ENCODE data around the gene DIO3. TPM values are rescaled to one million over a fixed set of nuclear protein-coding genes. Genes with fewer than 3 reads are reported as not detected.

The DIO3 gene
- total RNA-seq, 2 donors from 2014 or later, result 24.2 to 60.5 TPM

DNA sequence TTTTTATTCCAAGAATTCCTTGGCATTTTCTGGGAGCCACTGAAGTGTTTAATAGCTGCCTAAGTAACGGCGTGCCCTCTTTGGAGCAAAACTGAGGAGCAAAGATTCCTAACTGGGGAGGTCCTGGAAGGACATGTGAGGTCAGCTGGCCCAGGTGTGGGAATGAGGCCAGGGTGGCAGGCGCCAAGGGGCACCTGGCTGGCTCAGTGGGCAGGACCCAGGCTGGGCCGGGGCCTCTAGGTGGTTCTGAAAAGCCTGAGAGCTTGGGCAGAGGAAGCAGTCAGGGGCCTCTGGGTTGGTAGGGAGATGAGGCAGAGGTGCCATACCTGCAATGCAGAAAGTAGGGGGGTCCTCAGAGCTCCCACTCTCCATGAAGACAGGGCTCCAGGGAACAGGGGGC is 27.1 kb upstream of the DIO3 start:
- Histone ChIP-seq H3K9ac (ENCODE audit: extremely low read depth, low read length, poor library complexity, severe bottlenecking) (no peak overlapping the region), H3K27ac (ENCODE audit: low read depth, low read length) (no peak overlapping the region), H3K27me3 (ENCODE audit: control insufficient read depth, insufficient read depth, low read length, poor library complexity, severe bottlenecking) (no peaks in the 10 kb centered on the region), H3K4me1 (ENCODE audit: control insufficient read depth, insufficient read depth, low read length) (no peaks in the 10 kb centered on the region), H3K36me3 (ENCODE audit: control insufficient read depth, insufficient read depth, low read length) (no peaks in the 10 kb centered on the region), H3K9me3 (ENCODE audit: control insufficient read depth, low read length) (no peaks in the 10 kb centered on the region), H3K4me3 (ENCODE audit: low read length) (no peak overlapping the region)
- Mint-ChIP-seq H3K4me1 (no peaks in the 10 kb centered on the region), H3K9me3 (no peaks in the 10 kb centered on the region), H3K36me3 (ENCODE audit: low read depth) (no peaks in the 10 kb centered on the region), H3K27ac (no peak overlapping the region), H3K4me3 (no peak overlapping the region), H3K27me3 (ENCODE audit: insufficient read depth) (peaks cover 9% of the 10 kb centered on the region)
- 82 to 93% methylated on average over 3 to 4 of the region's 4 CpGs for WGBS, 2 experiments (ENCODE audit: insufficient coverage in 1 of 2, insufficient read length in 1 of 2)
- TF ChIP-seq, protein P1, sequence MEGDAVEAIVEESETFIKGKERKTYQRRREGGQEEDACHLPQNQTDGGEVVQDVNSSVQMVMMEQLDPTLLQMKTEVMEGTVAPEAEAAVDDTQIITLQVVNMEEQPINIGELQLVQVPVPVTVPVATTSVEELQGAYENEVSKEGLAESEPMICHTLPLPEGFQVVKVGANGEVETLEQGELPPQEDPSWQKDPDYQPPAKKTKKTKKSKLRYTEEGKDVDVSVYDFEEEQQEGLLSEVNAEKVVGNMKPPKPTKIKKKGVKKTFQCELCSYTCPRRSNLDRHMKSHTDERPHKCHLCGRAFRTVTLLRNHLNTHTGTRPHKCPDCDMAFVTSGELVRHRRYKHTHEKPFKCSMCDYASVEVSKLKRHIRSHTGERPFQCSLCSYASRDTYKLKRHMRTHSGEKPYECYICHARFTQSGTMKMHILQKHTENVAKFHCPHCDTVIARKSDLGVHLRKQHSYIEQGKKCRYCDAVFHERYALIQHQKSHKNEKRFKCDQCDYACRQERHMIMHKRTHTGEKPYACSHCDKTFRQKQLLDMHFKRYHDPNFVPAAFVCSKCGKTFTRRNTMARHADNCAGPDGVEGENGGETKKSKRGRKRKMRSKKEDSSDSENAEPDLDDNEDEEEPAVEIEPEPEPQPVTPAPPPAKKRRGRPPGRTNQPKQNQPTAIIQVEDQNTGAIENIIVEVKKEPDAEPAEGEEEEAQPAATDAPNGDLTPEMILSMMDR (conservative IDR thresholded peaks at IDR 0.05), result no peak
- no peak for DNase-seq

GRCh38 chr14:101535232-101535631 is 26.1 kb upstream of the DIO3 start:
- peaks cover 9% of the 10 kb centered on the region for H3K27me3 Mint-ChIP-seq (ENCODE audit: insufficient read depth)
- no peaks in the 10 kb centered on the region for H3K36me3 ChIP-seq (ENCODE audit: control insufficient read depth, insufficient read depth, low read length)
- H3K36me3 Mint-ChIP-seq (ENCODE audit: low read depth), result no peaks in the 10 kb centered on the region
- no peaks in the 10 kb centered on the region for H3K9me3 ChIP-seq (ENCODE audit: control insufficient read depth, low read length)
- no peaks in the 10 kb centered on the region for H3K27me3 ChIP-seq (ENCODE audit: control insufficient read depth, insufficient read depth, low read length, poor library complexity, severe bottlenecking)
- H3K4me1 Mint-ChIP-seq, result no peaks in the 10 kb centered on the region
- no peak overlapping the region for H3K27ac Mint-ChIP-seq
- no peak overlapping the region for H3K4me3 ChIP-seq (ENCODE audit: low read length)
- H3K4me1 ChIP-seq (ENCODE audit: control insufficient read depth, insufficient read depth, low read length), result no peaks in the 10 kb centered on the region
- no peak for DNase-seq
- H3K9me3 Mint-ChIP-seq, result no peaks in the 10 kb centered on the region
- H3K4me3 Mint-ChIP-seq, result no peak overlapping the region
- TF ChIP-seq, protein P1 (conservative IDR thresholded peaks at IDR 0.05), result no peak
- WGBS, 2 experiments (ENCODE audit: insufficient coverage in 1 of 2, insufficient read length in 1 of 2), result 93 to 94% methylated on average over 3 to 9 of the region's 9 CpGs
- no peak overlapping the region for H3K9ac ChIP-seq (ENCODE audit: extremely low read depth, low read length, poor library complexity, severe bottlenecking)
- no peak overlapping the region for H3K27ac ChIP-seq (ENCODE audit: low read depth, low read length)

- H3K4me3 ChIP-seq (ENCODE audit: low read length), result no peak overlapping the region
- H3K27ac ChIP-seq (ENCODE audit: low read depth, low read length), result no peak overlapping the region
- no peaks in the 10 kb centered on the region for H3K9me3 ChIP-seq (ENCODE audit: control insufficient read depth, low read length)
- no peak overlapping the region for H3K4me3 Mint-ChIP-seq
- peaks cover 9% of the 10 kb centered on the region for H3K27me3 Mint-ChIP-seq (ENCODE audit: insufficient read depth)
- no peaks in the 10 kb centered on the region for H3K36me3 Mint-ChIP-seq (ENCODE audit: low read depth)
- DNase-seq, result no peak
- no peaks in the 10 kb centered on the region for H3K36me3 ChIP-seq (ENCODE audit: control insufficient read depth, insufficient read depth, low read length)
- TF ChIP-seq, protein P1 (conservative IDR thresholded peaks at IDR 0.05), result no peak
- no peaks in the 10 kb centered on the region for H3K4me1 Mint-ChIP-seq
- WGBS, 2 experiments (ENCODE audit: insufficient coverage in 1 of 2, insufficient read length in 1 of 2), result 91 to 95% methylated on average over 6 to 8 of the region's 8 CpGs
- no peak overlapping the region for H3K27ac Mint-ChIP-seq
- no peaks in the 10 kb centered on the region for H3K4me1 ChIP-seq (ENCODE audit: control insufficient read depth, insufficient read depth, low read length)
- H3K9ac ChIP-seq (ENCODE audit: extremely low read depth, low read length, poor library complexity, severe bottlenecking), result no peak overlapping the region
- H3K9me3 Mint-ChIP-seq, result no peaks in the 10 kb centered on the region
- no peaks in the 10 kb centered on the region for H3K27me3 ChIP-seq (ENCODE audit: control insufficient read depth, insufficient read depth, low read length, poor library complexity, severe bottlenecking)
These were observed 25.5 kb upstream of the DIO3 start for GRCh38 chr14:101535701-101536207.
